DOHH2 (cell line): Measurements from ENCODE around the gene JOSD2.

Experiments used
- EZH2phosphoT487 ChIP-seq: fragments of 200-600 bp; sonication (generic); IDR thresholded peaks from 2 replicates; pipeline ENCODE4 v1.6.1; 2017; ENCODE audit warnings: borderline replicate concordance, mild to moderate bottlenecking, antibody characterized with exemption, low read length, moderate library complexity, mixed read lengths
- TF ChIP-seq, protein P1 (sequence below): fragments of 200-600 bp; sonication (generic); IDR thresholded peaks from one replicate; pipeline ENCODE4 v1.5.1; 2014; ENCODE audit warnings: antibody characterized with exemption, mild to moderate bottlenecking, low read depth, low read length; ENCODE audit not compliant: poor library complexity, severe bottlenecking

DNA sequence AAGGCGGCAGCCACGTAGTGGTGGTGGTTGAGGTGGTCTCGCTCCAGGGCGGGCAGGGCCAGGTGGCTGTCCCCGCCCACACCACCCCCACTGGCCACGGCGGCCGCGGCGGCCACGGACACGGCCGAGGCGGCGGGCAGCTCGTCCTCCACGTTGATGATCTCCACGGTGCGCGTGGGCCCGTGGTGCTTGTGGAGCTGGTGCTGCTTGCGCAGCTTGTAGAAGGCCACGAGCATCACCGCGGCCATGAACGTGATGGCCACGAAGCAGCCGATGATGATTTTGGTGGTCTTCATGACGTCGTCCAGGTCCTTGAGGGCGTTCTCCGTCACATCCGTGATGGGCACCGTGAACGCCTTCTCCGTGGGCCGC lies 6.7 kb upstream of the JOSD2 start:
- no peak for TF ChIP-seq EZH2phosphoT487
- TF ChIP-seq, protein P1, sequence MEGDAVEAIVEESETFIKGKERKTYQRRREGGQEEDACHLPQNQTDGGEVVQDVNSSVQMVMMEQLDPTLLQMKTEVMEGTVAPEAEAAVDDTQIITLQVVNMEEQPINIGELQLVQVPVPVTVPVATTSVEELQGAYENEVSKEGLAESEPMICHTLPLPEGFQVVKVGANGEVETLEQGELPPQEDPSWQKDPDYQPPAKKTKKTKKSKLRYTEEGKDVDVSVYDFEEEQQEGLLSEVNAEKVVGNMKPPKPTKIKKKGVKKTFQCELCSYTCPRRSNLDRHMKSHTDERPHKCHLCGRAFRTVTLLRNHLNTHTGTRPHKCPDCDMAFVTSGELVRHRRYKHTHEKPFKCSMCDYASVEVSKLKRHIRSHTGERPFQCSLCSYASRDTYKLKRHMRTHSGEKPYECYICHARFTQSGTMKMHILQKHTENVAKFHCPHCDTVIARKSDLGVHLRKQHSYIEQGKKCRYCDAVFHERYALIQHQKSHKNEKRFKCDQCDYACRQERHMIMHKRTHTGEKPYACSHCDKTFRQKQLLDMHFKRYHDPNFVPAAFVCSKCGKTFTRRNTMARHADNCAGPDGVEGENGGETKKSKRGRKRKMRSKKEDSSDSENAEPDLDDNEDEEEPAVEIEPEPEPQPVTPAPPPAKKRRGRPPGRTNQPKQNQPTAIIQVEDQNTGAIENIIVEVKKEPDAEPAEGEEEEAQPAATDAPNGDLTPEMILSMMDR = no peak
